Measurements from ENCODE around the gene KIF1B. TPM values are rescaled to one million over a fixed set of nuclear protein-coding genes. Genes with fewer than 3 reads are reported as not detected.
"Not testable (repeated sequence)": the region's sequence is repeated elsewhere in the genome, so short reads cannot be mapped to it uniquely, and the experiment has no call there.

The KIF1B gene
- total and polyA plus RNA-seq, 2 experiments from 2014 or later: 21.5 to 68.4 TPM

- Mint-ChIP-seq H3K36me3 (ENCODE audit: low read depth) (peaks cover 13% of the 10 kb centered on the region), H3K4me1 (peaks cover 11% of the 10 kb centered on the region), H3K27me3 (ENCODE audit: insufficient read depth, low read depth, poor library complexity) (peaks cover 12% of the 10 kb centered on the region), H3K27ac (peak overlapping the region; percentile 89)
- H2AFZ ChIP-seq; H3K4me1 ChIP-seq (ENCODE audit: insufficient read depth); DNase-seq (ENCODE audit: low spot score); H3K27me3 ChIP-seq (ENCODE audit: insufficient read depth); H3K79me2 ChIP-seq (replicated peaks; ENCODE audit: insufficient read depth); H4K20me1 ChIP-seq (replicated peaks; ENCODE audit: insufficient read depth); H3K4me3 Mint-ChIP-seq; H3K36me3 ChIP-seq (ENCODE audit: insufficient read depth); H3K9me2 ChIP-seq (ENCODE audit: insufficient read depth); H3K9me3 Mint-ChIP-seq; H3K4me2 ChIP-seq; ATAC-seq; H3K4me3 ChIP-seq: not testable (repeated sequence)
- Histone ChIP-seq H3K27ac (ENCODE audit: low read depth) (0 out of 2 replicates have a peak overlapping the region, but pooled peaks have one; percentile 45), H3F3A (replicated peaks; ENCODE audit: low read depth) (peaks cover 14% of the 10 kb centered on the region)
Measured at GRCh38 chr1:10425826-10426534, 215.6 kb downstream of the KIF1B start.

- H3K36me3 ChIP-seq (ENCODE audit: insufficient read depth); H4K20me1 ChIP-seq (replicated peaks; ENCODE audit: insufficient read depth); H3K36me3 Mint-ChIP-seq (ENCODE audit: low read depth); H3K79me2 ChIP-seq (replicated peaks; ENCODE audit: insufficient read depth); DNase-seq (ENCODE audit: low spot score); H3K4me2 ChIP-seq; H3K4me3 Mint-ChIP-seq; H2AFZ ChIP-seq; H3K9me3 Mint-ChIP-seq; H3K4me1 ChIP-seq (ENCODE audit: insufficient read depth); ATAC-seq; H3K4me3 ChIP-seq; H3K9me2 ChIP-seq (ENCODE audit: insufficient read depth); H3K27ac ChIP-seq (ENCODE audit: low read depth); H3K27ac Mint-ChIP-seq; H3K27me3 ChIP-seq (ENCODE audit: insufficient read depth): not testable (repeated sequence)
- peaks cover 15% of the 10 kb centered on the region for H3F3A ChIP-seq (replicated peaks; ENCODE audit: low read depth)
- Mint-ChIP-seq H3K27me3 (ENCODE audit: insufficient read depth, low read depth, poor library complexity) (peaks cover 14% of the 10 kb centered on the region), H3K4me1 (peaks cover 16% of the 10 kb centered on the region)
Measured at GRCh38 chr1:10426535-10426848, 216.1 kb downstream of the KIF1B start.

- no peak for DNase-seq (ENCODE audit: low spot score)
- no peak for ATAC-seq
- Histone ChIP-seq H3K27ac (ENCODE audit: low read depth) (no peak overlapping the region), H3K36me3 (ENCODE audit: insufficient read depth) (no peaks in the 10 kb centered on the region), H3K27me3 (ENCODE audit: insufficient read depth) (no peaks in the 10 kb centered on the region), H3K79me2 (replicated peaks; ENCODE audit: insufficient read depth) (no peaks in the 10 kb centered on the region; the same call in 1 of the 2 replicates), H3K9me2 (ENCODE audit: insufficient read depth) (no peaks in the 10 kb centered on the region), H3K4me3 (no peak overlapping the region), H3K4me1 (ENCODE audit: insufficient read depth) (no peaks in the 10 kb centered on the region), H4K20me1 (replicated peaks; ENCODE audit: insufficient read depth) (no peaks in the 10 kb centered on the region), H2AFZ (no peak overlapping the region), H3F3A (replicated peaks; ENCODE audit: low read depth) (peaks cover 13% of the 10 kb centered on the region), H3K4me2 (no peak overlapping the region)
- H3K9me3 Mint-ChIP-seq: no peaks in the 10 kb centered on the region
- H3K27ac Mint-ChIP-seq: no peak overlapping the region
- peak overlapping the region; percentile 87; the same call in 2 of the 3 replicates for H3K4me3 Mint-ChIP-seq
- H3K27me3 Mint-ChIP-seq (ENCODE audit: insufficient read depth, low read depth, poor library complexity): peaks cover 14% of the 10 kb centered on the region
- peaks cover 6% of the 10 kb centered on the region; the same call in 2 of the 3 replicates for H3K36me3 Mint-ChIP-seq (ENCODE audit: low read depth)
- peaks cover 16% of the 10 kb centered on the region for H3K4me1 Mint-ChIP-seq
- no peak for TF ChIP-seq POLR2AphosphoS5 (IDR thresholded peaks at IDR 0.05; ENCODE audit: low read depth)
- TF ChIP-seq STAT1 (IDR thresholded peaks at IDR 0.05; ENCODE audit: unreplicated experiment): no peak
- TF ChIP-seq ZNF114 (CRISPR knock-in tag; IDR thresholded peaks at IDR 0.05): no peak
- TF ChIP-seq CREB1 (CRISPR knock-in tag; IDR thresholded peaks at IDR 0.05; ENCODE audit: low read depth): no peak
Measured at GRCh38 chr1:10428984-10429383, 218.6 kb downstream of the KIF1B start.

GRCh38 chr1:10429868-10430215 lies 219.5 kb downstream of the KIF1B start:
- 0 out of 3 replicates have a peak, but pooled peaks have one; percentile 1 for ATAC-seq
- no peaks in the 10 kb centered on the region for H3K36me3 ChIP-seq (ENCODE audit: insufficient read depth)

More at GRCh38 chr1:10429868-10430215, 219.5 kb downstream of the KIF1B start:
- Histone ChIP-seq H3K79me2 (replicated peaks; ENCODE audit: insufficient read depth) (no peaks in the 10 kb centered on the region; the same call in 1 of the 2 replicates), H3F3A (replicated peaks; ENCODE audit: low read depth) (peaks cover 13% of the 10 kb centered on the region), H3K4me3 (peak overlapping the region; percentile 82), H3K4me1 (ENCODE audit: insufficient read depth) (no peaks in the 10 kb centered on the region), H3K27ac (ENCODE audit: low read depth) (no peak overlapping the region), H3K27me3 (ENCODE audit: insufficient read depth) (no peaks in the 10 kb centered on the region), H2AFZ (peak overlapping the region; percentile 91), H4K20me1 (replicated peaks; ENCODE audit: insufficient read depth) (no peaks in the 10 kb centered on the region), H3K4me2 (peak overlapping the region; percentile 83), H3K9me2 (ENCODE audit: insufficient read depth) (no peaks in the 10 kb centered on the region)
- H3K36me3 Mint-ChIP-seq (ENCODE audit: low read depth): peaks cover 6% of the 10 kb centered on the region; the same call in 2 of the 3 replicates
- H3K4me3 Mint-ChIP-seq: peak overlapping the region; percentile 87
- DNase-seq (ENCODE audit: low spot score): no peak
- peak overlapping the region; percentile 77 for H3K27ac Mint-ChIP-seq
- H3K27me3 Mint-ChIP-seq (ENCODE audit: insufficient read depth, low read depth, poor library complexity): peaks cover 14% of the 10 kb centered on the region
- H3K4me1 Mint-ChIP-seq: peaks cover 16% of the 10 kb centered on the region
- TF ChIP-seq EZH2 (IDR thresholded peaks at IDR 0.05; ENCODE audit: low read depth, unreplicated experiment) (no peak), REST (IDR thresholded peaks at IDR 0.05; ENCODE audit: unreplicated experiment) (no peak), CREB1 (CRISPR knock-in tag; IDR thresholded peaks at IDR 0.05; ENCODE audit: low read depth) (no peak), ZNF114 (CRISPR knock-in tag; IDR thresholded peaks at IDR 0.05) (no peak), POLR2AphosphoS5 (IDR thresholded peaks at IDR 0.05; ENCODE audit: low read depth) (no peak), ZNF331 (CRISPR knock-in tag; IDR thresholded peaks at IDR 0.05; ENCODE audit: low read depth) (no peak), ETS1 (IDR thresholded peaks at IDR 0.05) (no peak), JUNB (IDR thresholded peaks at IDR 0.05; ENCODE audit: unreplicated experiment) (no peak)
- H3K9me3 Mint-ChIP-seq: no peaks in the 10 kb centered on the region
